PC-3 (cell line): Measurements from ENCODE around the gene DYNC1LI1.

Experiments
- EZH2phosphoT487 ChIP-seq: fragments of 300-600 bp; sonication (generic); IDR thresholded peaks from 2 replicates; pipeline ENCODE4 v1.6.1; 2018; ENCODE audit warnings: mild to moderate bottlenecking, antibody characterized with exemption, low read length, borderline replicate concordance
- TF ChIP-seq, protein P1 (sequence below): fragments of 300-600 bp; sonication (generic); conservative IDR thresholded peaks from 2 replicates; pipeline ENCODE4 v1.5.1; 2017; ENCODE audit warnings: antibody characterized with exemption, low read depth, mild to moderate bottlenecking, low read length

DNA sequence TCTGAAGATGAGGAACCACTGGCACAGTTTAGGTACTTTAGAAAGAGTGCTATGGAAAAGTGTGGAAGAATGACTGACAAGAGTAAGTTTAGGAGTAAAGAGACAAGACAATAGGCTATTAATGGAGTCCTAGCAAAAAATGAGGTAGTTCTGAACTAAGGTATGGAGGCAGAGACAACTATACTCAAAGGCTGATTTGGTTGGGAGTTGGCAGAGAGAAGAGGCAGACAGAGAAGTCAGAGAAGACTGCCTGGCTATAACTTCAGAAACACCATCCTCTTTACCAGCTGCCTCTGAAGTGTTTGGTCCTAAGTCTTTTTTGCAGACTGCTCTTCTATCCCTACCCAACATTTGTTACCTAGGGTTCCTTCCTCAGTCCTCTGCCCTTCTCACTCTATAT, 19.2 kb downstream of the DYNC1LI1 start:
- TF ChIP-seq, protein P1, sequence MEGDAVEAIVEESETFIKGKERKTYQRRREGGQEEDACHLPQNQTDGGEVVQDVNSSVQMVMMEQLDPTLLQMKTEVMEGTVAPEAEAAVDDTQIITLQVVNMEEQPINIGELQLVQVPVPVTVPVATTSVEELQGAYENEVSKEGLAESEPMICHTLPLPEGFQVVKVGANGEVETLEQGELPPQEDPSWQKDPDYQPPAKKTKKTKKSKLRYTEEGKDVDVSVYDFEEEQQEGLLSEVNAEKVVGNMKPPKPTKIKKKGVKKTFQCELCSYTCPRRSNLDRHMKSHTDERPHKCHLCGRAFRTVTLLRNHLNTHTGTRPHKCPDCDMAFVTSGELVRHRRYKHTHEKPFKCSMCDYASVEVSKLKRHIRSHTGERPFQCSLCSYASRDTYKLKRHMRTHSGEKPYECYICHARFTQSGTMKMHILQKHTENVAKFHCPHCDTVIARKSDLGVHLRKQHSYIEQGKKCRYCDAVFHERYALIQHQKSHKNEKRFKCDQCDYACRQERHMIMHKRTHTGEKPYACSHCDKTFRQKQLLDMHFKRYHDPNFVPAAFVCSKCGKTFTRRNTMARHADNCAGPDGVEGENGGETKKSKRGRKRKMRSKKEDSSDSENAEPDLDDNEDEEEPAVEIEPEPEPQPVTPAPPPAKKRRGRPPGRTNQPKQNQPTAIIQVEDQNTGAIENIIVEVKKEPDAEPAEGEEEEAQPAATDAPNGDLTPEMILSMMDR, result no peak
- no peak for TF ChIP-seq EZH2phosphoT487
